GM12875 (cell line): ENCODE results near the gene ENO3.

Experiments used
- H3K4me3 ChIP-seq: one replicate; pipeline ENCODE4 v1.5.1; 2011; ENCODE audit warnings: low read depth, low read length, control low read depth
- TF ChIP-seq, protein P1 (sequence below): IDR thresholded peaks from 2 replicates; pipeline ENCODE4 v1.5.1; 2011; ENCODE audit warnings: low read depth, mild to moderate bottlenecking, control low read depth, inconsistent platforms, low read length, moderate library complexity, borderline replicate concordance; ENCODE audit not compliant: insufficient read depth

Gene ENO3

DNA sequence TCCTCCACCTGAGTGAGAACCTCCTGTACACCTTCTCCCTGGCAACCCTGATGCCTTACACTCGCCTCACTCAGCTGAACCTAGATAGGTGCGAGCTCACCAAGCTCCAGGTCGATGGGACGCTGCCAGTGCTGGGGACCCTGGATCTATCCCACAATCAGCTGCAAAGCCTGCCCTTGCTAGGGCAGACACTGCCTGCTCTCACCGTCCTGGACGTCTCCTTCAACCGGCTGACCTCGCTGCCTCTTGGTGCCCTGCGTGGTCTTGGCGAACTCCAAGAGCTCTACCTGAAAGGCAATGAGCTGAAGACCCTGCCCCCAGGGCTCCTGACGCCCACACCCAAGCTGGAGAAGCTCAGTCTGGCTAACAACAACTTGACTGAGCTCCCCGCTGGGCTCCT lies 18.2 kb upstream of the ENO3 start:
- TF ChIP-seq, protein P1, sequence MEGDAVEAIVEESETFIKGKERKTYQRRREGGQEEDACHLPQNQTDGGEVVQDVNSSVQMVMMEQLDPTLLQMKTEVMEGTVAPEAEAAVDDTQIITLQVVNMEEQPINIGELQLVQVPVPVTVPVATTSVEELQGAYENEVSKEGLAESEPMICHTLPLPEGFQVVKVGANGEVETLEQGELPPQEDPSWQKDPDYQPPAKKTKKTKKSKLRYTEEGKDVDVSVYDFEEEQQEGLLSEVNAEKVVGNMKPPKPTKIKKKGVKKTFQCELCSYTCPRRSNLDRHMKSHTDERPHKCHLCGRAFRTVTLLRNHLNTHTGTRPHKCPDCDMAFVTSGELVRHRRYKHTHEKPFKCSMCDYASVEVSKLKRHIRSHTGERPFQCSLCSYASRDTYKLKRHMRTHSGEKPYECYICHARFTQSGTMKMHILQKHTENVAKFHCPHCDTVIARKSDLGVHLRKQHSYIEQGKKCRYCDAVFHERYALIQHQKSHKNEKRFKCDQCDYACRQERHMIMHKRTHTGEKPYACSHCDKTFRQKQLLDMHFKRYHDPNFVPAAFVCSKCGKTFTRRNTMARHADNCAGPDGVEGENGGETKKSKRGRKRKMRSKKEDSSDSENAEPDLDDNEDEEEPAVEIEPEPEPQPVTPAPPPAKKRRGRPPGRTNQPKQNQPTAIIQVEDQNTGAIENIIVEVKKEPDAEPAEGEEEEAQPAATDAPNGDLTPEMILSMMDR, result no peak
- H3K4me3 ChIP-seq, result no peak overlapping the region

DNA sequence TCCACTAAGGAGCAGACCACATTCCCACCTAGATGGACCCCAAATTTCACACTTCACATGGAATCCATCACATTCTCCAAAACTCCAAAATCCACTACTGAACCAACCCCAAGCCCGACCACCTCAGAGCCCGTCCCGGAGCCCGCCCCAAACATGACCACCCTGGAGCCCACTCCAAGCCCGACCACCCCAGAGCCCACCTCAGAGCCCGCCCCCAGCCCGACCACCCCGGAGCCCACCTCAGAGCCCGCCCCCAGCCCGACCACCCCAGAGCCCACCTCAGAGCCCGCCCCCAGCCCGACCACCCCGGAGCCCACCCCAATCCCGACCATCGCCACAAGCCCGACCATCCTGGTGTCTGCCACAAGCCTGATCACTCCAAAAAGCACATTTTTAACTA lies 17.3 kb upstream of the ENO3 start:
- TF ChIP-seq, protein P1, result no peak
- no peak overlapping the region for H3K4me3 ChIP-seq

DNA sequence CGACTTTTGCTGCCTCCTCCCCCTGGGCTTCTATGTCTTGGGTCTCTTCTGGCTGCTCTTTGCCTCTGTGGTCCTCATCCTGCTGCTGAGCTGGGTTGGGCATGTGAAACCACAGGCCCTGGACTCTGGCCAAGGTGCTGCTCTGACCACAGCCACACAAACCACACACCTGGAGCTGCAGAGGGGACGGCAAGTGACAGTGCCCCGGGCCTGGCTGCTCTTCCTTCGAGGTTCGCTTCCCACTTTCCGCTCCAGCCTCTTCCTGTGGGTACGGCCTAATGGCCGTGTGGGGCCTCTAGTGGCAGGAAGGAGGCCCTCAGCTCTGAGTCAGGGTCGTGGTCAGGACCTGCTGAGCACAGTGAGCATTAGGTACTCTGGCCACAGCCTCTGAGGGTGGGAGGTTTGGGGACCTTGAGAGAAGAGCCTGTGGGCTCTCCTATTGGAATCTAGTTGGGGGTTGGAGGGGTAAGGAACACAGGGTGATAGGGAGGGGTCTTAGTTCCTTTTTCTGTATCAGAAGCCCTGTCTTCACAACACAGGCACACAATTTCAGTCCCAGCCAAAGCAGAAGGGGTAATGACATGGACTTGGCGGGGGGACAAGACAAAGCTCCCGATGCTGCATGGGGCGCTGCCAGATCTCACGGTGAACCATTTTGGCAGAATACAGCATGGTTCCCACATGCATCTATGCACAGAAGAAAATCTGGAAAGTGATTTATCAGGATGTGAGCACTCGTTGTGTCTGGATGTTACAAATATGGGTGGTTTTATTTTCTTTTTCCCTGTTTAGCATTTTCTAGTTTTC lies 16.5 kb upstream of the ENO3 start:
- TF ChIP-seq, protein P1, result no peak
- H3K4me3 ChIP-seq, result no peak overlapping the region

DNA sequence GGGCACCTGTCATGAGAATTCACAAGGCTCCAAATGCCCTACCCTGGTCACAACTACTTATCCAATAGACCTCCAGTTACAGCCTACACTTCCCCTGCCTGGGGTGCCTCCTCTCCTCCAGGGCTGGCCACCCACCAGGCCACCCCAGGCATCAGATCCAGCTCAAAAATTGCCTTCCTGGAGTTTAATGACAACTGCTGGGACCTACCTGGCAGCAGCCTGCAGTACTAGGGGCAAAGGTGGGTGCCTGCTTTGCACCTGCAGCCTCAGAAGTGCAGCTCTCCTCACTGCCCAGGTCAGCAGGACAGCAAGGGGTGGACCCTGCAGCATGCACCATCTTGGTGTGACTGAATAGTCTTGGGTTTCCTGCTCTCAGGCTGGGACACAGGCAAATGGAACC lies 15.3 kb upstream of the ENO3 start:
- TF ChIP-seq, protein P1, result no peak
- H3K4me3 ChIP-seq, result no peak overlapping the region

DNA sequence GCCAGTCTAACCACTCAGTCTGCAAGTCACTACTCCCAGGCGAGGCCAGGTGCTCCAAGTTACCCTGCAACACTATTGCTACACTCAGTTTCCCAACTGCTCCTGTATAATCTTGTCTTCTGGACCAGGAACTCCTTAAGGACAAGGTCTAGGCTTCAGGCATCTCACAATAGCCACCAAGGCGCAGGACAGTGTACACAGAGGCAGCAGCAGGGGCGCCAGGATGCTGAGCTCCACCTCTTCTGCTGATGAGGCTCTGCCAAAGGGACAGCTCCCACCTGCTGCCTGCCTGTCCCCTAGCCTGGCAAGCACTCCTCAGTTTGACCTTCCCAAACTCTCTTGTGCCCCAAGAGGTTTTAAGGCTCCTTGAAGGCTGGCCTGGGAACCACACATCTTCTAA lies 14.5 kb upstream of the ENO3 start:
- H3K4me3 ChIP-seq, result no peak overlapping the region
- TF ChIP-seq, protein P1, result no peak

DNA sequence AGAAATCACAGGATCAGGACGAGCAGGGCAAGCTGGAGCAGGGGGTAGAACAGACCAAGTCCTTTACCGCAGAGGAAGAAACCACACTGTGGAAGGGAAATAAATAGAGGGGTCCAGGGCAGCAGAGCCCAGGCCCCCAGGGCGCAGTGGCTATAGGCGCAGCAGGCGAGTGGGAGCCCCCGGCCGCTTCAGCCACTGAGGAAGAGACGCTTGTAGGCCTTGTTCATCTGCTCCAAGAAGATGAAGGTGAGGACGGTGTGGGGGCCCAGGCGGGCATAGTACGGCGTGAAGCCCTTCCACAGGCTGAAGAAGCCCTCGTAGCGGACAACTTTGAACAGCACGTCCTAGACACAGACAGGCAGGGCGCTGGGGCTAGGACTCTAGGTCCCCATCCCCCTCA lies 13.4 kb upstream of the ENO3 start:
- TF ChIP-seq, protein P1, result no peak
- no peak overlapping the region for H3K4me3 ChIP-seq

DNA sequence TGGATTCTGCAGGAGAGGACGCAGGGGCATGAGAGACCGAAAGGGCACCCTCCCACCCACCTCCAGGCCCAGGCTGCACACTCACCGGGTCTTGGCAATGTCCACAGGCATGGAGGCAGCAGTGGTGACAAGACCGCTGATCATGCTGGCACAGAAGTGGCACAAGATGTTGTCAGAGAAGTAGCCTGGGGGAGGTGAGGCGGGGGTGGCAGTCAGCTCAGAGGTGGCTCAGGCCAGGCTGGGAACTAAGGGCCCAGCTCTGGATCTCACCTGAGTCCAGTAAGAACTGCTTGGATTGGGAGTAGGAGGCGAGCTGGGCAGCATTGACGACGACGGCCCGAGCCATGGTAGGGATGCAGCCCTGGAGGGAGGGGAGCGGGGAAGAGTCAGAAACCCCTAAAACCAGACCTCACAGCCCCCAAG lies 12.8 kb upstream of the ENO3 start:
- H3K4me3 ChIP-seq, result no peak overlapping the region
- TF ChIP-seq, protein P1, result no peak
